Renal pelvis (tissue), 4 donors: ENCODE data around the gene HACD2. TPM values are rescaled to one million over a fixed set of nuclear protein-coding genes. Genes with fewer than 3 reads are reported as not detected.
"Not testable (repeated sequence)": the region's sequence is repeated elsewhere in the genome, so short reads cannot be mapped to it uniquely, and the experiment has no call there.

Experiments used
- DNase-seq: peaks from one replicate; pipeline ENCODE4 v3.0.0-alpha.2; 2013
- polyA plus RNA-seq, 3 donors: library from polyadenylated mRNA; unstranded; fragments of 120-200 nt; gene quantifications; one replicate each; pipeline ENCODE4 v1.2.1, GENCODE V29; 2013; ENCODE audit not compliant: insufficient read length in 3 of 3

The HACD2 gene
- polyA plus RNA-seq, 3 donors: 39.7 to 52.9 (median 50.8) TPM

DNA sequence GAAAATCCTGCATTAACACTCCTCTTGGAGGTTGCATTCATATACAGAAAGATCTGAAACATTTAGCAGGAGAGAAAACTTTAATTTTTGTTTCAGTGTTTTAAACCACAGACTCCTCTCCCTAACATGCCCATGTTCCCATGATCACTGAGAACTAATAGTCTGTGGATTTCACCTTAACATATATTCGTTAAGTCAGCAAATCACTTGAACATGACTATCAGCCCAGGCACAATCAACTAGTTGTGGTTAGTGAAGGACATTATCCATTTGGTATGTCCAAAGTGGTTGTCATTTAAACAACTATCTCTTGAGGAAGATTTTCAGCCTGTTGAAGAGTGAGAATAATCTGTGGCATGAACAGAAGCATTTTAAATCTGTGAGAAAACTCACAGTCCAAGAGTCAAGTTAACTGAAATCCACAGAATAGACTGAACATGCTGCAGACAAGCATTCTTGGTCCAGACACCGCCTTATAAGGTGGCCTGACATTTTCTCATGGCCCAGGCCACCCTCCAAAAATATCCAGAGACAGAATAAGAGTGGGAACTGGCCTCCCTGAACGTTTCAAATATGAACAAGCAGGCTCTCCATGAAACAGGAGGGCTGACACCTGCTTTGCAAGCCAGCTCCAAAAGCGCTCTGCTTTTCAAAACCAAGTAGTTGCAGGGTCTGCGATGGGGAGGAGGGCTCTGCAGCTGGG, 96.1 kb downstream of the HACD2 start:
- no peak for DNase-seq

DNA sequence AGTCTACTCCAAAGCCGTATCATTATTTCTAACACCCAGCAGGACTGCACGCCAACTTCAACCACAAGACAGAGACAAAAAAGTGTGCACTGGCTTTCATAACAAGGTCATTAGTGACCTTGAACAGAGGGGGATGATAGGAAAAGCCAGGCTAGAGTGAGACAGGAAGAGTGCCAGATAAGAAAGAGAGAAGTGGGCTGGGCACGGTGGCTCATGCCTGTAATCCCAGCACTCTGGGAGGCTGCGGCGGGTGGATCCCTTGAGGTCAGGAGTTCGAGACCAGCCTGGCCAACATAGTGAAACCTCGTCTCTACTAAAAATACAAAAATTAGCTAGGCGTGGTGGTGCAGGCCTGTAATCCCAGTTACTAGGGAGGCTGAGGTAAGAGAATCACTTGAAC, 97.8 kb downstream of the HACD2 start:
- DNase-seq: not testable (repeated sequence)

DNA sequence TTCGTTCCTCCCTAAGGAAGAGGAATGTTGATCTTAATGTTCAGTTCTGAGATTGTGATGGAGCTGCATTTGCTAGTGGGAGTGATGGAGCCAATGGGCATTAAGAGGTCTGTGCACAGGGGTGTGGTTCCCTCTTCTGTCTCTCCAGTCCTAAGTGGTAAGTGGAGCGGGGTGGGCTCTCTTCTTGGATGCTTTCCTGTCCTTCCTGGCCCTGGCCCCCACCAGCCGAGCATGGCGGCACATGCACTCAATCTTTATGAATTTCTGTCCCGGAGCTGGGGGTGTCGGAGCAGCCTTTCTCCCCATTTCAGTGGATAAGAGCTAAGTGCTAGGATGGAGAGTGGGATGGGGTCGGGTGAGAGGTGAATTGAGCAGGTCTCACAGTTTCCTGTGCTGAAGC, 98.4 kb downstream of the HACD2 start:
- DNase-seq: no peak

DNA sequence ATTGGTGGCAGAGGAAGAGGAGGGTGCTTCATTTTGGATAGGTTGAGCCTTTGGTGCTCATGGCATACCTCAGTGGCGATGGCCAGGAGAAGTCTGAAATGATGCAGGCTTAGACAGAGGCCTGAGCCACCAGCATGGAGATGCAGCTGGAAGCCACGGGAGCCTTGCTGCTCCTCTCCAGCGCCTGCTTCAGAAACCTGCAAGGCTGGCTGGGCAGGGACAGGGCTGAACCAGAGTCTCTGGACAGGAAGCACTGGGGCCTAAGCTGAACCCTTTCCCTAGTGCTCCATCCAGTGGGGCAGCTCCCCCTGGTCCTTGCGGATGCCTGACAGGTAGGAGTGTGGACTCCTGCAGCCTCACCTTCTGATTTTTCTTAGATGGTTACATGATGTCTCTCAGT, 99.3 kb downstream of the HACD2 start:
- no peak for DNase-seq

- DNase-seq: no peak
Observed at GRCh38 chr3:123483146-123483545, 101.7 kb downstream of the HACD2 start.

GRCh38 chr3:123481722-123482457, 103.0 kb downstream of the HACD2 start:
- DNase-seq: no peak

GRCh38 chr3:123481071-123481470, 103.8 kb downstream of the HACD2 start:
- DNase-seq: no peak

- DNase-seq: no peak
Observed at GRCh38 chr3:123480428-123480827, 104.4 kb downstream of the HACD2 start.

DNA sequence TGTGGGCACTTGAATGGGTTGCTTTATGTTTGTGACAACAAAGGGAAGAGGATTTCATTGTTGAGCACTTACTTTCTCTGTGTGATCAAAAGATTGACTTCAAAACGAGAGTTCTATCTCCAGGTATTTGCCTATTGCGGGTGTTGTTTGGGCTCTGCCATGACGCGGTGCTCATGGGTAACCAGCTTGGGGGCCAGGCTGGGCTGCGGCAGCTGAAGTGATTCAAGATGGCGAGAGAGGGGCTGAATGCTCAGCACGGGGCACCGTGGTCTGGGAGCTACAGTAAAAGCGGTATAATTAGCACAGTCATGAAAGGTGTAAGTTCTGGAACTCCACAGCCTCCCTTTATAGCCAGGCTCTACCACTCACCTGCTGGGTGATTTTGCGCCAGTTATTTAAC, 105.0 kb downstream of the HACD2 start:
- no peak for DNase-seq

GRCh38 chr3:123478314-123478713, 106.5 kb downstream of the HACD2 start:
- no peak for DNase-seq

- DNase-seq: no peak
Observed at GRCh38 chr3:123476967-123477750, 107.7 kb downstream of the HACD2 start.

DNA sequence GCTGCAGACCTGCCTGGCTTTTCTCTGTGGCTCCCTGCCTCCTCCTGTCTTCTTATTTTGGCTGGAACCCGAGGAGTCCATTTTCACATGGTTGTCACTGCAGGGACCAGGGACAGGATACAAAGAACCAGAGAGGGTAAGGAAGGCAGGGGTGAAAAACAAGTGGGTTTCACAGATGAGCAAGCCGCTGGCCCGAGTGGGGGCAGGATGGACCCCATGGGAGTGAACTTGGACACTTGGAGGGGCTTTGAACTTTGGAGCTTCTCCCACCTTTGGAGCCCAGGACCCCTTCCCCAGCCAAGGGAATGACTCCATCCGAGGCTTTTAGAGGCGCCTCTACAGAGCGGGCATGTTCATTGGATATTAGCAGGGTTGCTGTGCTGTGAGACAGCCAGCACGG, 109.1 kb downstream of the HACD2 start:
- DNase-seq: no peak

- no peak for DNase-seq
Observed at GRCh38 chr3:123471106-123471505, 113.7 kb downstream of the HACD2 start.

DNA sequence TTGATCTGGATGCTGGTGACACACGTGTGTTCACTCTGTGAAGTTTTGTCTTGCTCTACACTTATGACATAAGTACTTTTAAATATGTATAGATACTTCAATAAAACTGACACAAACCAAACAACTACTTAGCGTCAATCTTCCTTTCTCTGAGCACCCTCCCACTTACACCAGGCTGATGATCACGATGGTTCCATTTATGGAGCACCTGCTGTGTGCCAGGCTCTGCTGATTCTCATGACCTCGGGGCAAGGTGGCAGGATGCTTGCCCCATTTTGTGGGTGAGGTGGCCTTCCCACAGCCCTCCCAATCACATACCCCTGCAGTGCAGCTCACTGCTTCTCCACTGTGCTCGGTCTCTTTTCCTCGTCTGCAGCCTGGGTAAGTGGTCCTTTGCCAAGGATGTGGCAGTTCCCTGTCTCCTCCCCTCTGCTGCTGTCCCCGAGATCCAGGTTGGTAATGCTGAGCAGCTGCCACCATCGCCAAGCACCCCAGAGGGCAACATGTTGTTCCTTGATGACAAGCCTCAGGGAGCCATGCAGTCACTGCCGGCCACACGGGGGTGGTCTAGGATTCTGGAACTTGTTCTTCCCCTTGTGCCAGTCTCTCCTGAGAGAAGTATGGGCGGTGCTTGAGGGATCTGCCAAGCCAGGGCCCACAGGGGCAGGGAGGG, 115.4 kb downstream of the HACD2 start:
- no peak for DNase-seq

GRCh38 chr3:123467046-123467445, 117.8 kb downstream of the HACD2 start:
- peak; percentile 24 for DNase-seq

- DNase-seq: no peak
Observed at GRCh38 chr3:123464211-123464610, 120.6 kb downstream of the HACD2 start.

DNA sequence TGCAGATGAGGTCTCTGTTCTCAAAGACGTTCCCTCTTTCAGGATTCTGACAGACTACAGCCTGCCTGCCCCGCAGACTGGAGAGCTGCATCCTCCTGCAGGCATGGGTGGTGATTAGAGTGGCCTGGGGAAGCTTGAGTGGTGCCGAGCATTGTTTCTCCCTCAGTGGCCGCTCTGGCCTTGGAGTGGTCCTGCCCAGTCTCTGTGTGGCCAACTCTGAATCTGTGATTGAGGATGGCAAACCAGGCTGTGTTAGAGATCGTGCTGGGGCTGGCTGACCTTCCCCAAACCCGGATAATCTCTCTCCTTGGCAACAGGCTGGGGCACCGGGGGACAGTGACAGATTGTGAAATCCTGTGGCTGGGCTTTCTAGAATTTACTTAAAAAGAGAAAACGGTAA, 125.0 kb downstream of the HACD2 start:
- DNase-seq: no peak

- DNase-seq: no peak
Observed at GRCh38 chr3:123458255-123458654, 126.6 kb downstream of the HACD2 start.

DNA sequence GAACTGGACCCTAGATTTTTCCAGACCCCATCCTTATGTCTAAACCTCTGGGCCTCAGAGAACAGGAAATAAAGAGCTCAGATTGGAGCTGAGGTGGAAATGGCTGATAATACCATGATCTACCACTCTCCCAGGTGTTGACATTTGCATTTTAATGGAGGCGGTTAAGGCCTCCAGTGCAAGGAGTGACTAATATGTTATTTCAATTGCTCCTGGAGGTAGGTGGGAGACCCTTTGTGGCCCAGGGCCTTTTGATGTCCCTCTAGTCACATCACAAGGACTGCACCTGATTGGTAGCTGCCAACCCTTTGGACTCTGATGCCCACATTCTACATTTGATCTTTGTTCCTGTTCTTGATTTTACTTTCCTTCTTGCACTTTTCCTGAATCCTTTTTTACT, 127.0 kb downstream of the HACD2 start:
- DNase-seq: no peak

DNA sequence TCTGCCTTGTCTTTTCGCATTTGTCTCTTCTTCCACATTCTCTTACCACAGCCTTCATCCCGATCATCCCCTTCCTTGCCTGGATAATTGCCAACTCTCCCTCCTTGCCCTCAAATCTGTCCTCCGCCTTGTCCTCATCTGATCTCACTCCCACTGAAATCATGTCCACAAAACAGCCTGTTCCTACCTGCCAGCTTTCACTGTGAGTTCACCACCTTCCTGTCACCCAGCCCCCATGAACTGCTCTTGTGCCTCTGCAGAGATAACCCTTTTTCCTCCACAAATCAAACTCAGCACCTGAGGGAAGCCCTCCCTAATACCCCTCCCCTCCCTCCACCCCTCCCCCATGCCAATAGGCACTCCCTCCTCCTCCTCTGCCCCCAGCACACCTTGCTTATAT, 131.2 kb downstream of the HACD2 start:
- no peak for DNase-seq

- no peak for DNase-seq
Observed at GRCh38 chr3:123451186-123451585, 133.7 kb downstream of the HACD2 start.

DNA sequence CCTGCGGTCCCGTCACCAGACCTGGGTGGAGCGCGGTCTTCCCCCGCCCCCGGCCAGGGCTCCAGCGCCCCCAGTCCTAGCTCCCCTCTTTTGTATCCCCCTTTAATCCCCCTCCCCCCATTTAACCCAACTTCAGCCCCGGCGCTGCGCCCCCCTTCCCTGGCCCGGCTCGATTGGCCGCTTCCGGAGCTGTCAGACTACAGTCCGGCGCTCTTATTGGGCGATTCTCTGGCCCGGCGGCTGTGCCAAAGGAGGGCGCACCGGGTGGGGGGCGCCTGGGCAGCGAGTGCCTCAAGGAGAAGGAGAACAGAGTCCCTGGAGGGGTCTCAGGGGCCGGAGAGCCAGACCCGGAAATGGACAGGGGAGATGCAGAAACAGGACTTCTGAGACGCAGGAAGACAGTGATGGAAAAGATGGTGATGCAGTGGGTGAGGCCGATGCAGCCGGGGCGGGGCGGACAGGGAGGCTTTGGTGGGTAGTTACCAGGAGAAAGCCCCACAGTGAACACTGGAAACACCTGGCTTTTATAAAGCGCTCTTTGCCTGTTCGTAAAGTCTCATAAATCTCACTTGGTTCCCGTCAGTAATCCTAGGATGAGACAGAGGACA, 134.8 kb downstream of the HACD2 start:
- peak; percentile 47 for DNase-seq
